C4-2B (cell line): ENCODE measurements around the gene TRNT1.

Source experiments
- ZFX ChIP-seq: fragments of 450-650 bp; IDR thresholded peaks from 2 replicates; pipeline ENCODE4 v1.6.1; 2017
- TF ChIP-seq, protein P1 (sequence below): fragments of 450-650 bp; conservative IDR thresholded peaks from 2 replicates; pipeline ENCODE4 v1.5.1; 2017; ENCODE audit warnings: mild to moderate bottlenecking

DNA sequence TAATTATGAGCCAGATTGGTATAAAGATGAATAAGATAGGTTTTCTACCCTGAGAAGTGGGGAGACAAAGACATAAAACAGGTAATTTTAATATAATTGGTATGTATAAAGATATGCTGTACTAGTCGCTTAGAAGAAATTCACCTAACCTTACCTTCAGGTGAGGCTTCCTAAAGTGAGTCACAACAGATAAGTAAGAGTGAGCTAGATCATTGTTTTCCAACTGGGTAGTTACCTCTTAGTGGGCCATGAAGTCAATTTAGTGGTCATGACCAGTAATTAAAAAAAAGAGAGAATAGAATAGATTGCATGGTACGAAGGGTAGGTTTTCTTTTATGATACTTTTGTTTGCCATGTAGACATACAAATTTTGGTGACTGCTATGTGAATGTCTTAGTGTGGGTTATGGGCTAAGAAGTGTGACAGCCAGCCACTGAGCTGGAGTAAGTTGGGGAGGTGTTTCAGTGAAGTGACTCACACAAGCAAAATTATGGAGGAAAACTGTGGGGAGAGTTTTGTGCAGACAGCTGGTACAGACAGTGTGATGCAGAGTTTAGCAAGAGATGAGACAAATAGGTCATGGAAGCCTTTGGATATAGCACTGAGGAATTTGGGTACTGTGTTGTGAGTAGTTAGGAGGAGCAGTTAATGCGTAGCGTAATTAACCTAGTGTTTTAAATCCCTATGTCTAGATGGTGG, 8.2 kb downstream of the TRNT1 start:
- TF ChIP-seq, protein P1, sequence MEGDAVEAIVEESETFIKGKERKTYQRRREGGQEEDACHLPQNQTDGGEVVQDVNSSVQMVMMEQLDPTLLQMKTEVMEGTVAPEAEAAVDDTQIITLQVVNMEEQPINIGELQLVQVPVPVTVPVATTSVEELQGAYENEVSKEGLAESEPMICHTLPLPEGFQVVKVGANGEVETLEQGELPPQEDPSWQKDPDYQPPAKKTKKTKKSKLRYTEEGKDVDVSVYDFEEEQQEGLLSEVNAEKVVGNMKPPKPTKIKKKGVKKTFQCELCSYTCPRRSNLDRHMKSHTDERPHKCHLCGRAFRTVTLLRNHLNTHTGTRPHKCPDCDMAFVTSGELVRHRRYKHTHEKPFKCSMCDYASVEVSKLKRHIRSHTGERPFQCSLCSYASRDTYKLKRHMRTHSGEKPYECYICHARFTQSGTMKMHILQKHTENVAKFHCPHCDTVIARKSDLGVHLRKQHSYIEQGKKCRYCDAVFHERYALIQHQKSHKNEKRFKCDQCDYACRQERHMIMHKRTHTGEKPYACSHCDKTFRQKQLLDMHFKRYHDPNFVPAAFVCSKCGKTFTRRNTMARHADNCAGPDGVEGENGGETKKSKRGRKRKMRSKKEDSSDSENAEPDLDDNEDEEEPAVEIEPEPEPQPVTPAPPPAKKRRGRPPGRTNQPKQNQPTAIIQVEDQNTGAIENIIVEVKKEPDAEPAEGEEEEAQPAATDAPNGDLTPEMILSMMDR = no peak
- no peak for TF ChIP-seq ZFX
